ENCODE results near the gene SOCS7.
A peak's percentile ranks its signal among the peaks of the same experiment; 100 is the strongest.

SOCS7 gene, protein sequence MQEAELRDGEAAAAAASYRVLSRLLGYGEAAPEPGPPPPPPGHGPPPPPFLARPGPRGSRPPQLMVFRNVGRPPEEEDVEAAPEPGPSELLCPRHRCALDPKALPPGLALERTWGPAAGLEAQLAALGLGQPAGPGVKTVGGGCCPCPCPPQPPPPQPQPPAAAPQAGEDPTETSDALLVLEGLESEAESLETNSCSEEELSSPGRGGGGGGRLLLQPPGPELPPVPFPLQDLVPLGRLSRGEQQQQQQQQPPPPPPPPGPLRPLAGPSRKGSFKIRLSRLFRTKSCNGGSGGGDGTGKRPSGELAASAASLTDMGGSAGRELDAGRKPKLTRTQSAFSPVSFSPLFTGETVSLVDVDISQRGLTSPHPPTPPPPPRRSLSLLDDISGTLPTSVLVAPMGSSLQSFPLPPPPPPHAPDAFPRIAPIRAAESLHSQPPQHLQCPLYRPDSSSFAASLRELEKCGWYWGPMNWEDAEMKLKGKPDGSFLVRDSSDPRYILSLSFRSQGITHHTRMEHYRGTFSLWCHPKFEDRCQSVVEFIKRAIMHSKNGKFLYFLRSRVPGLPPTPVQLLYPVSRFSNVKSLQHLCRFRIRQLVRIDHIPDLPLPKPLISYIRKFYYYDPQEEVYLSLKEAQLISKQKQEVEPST

DNA sequence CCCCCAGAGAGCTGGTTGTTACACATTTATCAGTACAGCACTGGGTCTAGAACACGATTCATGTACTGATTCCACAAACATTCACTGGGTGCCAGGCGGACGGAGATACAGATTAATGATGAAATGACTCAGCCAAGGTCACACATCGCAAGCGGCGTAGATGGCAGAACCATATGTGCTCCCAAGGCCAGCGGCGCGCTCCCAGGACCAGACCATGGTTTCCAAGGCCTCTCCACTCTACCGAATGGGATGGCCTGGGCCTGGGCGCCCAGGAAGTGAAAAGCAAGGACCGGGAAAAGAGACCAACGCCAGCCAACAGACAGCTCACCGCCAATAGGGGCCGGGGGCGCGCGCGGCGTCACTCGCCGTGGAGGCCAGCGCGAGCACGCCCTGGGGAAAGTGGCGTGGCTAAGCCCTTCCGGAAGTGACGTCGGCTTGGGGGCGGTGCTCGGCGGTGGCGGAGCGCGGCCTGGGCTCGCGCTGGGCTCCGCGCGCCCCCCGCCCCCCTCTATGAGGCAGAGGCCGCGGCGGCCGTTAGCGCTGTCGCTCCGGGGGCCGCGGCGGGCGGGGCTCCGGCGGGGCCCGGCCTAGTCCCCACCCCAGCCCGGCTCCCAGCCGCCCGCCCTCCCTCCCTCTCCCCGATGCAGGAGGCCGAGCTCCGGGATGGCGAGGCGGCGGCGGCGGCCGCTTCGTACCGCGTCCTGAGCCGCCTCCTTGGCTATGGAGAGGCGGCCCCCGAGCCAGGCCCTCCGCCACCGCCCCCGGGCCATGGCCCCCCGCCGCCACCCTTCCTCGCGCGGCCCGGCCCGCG lies at the start of gene SOCS7:
SOCS7 (plus strand) TSS at position 433 of the 811 bp plus-strand sequence; CDS start at position 642, 209 bp downstream.
- peak; percentile 93 for DNase-seq

DNA sequence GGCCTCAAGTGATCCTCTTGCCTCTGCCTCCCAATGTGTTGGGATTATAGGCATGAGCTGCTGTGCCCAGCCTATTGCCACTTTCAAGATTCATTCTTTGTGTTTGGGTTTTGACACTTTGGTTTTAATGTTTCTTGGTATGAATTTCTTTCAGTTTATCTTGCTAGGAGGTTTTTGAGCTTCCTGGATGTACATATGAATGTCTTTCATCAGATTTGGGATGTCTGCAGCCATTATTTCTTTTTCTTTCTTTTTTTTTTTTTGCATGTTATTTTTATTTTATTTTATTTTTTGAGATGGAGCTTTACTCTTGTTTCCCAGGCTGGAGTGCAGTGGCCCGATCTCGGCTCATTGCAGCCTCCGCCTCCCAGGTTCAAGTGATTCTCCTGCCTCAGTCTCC lies 36.1 kb upstream of the SOCS7 start:
- no peak for DNase-seq

DNA sequence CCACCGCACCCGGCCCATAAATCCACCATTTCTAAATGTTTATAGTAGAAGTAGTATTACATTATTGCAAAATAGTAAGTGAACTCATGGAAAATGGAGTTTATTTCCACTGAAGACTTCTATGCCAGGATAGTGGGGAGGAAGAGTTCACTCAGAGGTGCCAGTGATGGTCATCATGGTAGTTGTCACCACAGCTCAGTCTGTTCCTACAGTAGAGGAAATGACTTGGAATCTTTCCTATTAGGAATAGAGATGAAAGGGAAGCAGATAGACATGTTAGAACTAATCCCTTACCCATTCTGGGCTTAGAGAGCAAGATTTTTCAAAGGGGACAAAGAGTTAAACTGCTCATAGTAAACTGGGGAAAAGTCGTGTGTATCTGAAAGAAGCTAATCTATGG lies 34.6 kb upstream of the SOCS7 start:
- no peak for DNase-seq

DNA sequence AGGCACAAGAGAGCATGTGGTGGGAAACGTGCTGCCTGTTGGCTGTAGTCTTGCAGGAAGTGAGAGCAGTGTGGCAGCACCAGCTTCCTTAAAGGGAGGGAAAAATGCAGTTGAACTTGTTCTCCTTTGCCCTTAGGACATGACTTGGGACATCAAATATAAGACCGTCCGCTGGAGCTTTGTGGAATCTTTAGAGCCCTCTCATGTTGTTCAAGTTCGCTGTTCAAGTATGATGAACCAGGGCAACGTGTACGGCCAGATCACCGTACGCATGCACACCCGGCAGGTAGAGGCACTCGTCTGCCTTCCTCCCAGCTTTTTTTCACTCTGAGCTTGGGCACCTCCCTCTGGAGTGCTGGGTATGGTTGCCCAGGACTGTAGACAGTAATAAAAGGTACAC lies 31.2 kb upstream of the SOCS7 start:
- no peak for DNase-seq

DNA sequence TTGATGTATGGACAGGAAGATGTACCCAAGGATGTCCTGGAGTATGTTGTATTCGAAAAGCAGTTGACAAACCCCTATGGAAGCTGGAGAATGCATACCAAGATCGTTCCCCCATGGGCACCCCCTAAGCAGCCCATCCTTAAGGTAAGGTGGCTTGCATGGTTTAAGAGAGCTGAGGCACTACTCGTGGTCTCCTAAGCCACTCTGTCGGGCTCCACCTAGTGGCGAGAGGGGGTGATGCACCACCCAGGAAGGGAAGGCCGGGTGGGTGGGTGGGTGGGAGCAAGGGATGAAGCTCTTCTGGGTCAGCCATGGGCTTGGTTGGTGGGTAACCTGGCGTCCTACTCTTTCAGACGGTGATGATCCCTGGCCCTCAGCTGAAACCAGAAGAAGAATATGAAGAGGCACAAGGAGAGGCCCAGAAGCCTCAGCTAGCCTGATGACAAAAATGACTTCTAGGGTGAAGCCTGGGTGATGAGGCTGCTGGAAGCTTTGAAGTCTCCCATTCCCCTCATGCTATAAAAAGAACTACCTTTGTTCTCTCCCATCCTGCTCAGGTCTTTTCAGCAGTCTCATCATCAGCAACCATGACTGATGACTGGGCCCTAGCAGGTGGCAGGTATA lies 29.4 kb upstream of the SOCS7 start:
- DNase-seq = peak; percentile 68

GRCh38 chr17:38322897-38323296 lies 28.7 kb upstream of the SOCS7 start:
- DNase-seq = no peak

GRCh38 chr17:38324141-38324697 lies 27.4 kb upstream of the SOCS7 start:
- no peak for DNase-seq

GRCh38 chr17:38324772-38325171 lies 26.9 kb upstream of the SOCS7 start:
- DNase-seq = no peak

GRCh38 chr17:38325221-38325851 lies 26.3 kb upstream of the SOCS7 start:
- DNase-seq = no peak

- no peak for DNase-seq
Measured at GRCh38 chr17:38326996-38327792, 24.4 kb upstream of the SOCS7 start.

- no peak for DNase-seq
Measured at GRCh38 chr17:38327936-38328335, 23.7 kb upstream of the SOCS7 start.

DNA sequence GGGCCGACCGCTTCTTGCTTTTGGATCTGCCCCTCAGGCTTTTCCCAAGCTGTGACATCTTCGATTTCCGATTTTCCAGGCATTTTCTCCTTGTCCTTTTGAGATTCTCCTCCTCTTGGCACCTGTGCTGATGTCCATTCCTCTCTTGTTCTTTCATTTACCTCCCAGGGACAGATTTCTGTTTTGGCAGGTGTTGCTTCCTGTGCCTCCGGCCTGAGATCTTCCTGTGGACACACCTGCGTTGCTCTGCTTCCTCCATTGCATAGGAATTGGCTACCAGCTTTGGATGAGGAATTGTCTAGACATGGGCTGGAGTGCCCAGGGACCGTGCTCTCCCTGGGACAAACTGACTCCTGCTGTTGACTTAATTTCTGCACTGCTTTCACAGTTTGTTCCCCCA lies 23.0 kb upstream of the SOCS7 start:
- no peak for DNase-seq

- no peak for DNase-seq
Measured at GRCh38 chr17:38329284-38329683, 22.4 kb upstream of the SOCS7 start.

DNA sequence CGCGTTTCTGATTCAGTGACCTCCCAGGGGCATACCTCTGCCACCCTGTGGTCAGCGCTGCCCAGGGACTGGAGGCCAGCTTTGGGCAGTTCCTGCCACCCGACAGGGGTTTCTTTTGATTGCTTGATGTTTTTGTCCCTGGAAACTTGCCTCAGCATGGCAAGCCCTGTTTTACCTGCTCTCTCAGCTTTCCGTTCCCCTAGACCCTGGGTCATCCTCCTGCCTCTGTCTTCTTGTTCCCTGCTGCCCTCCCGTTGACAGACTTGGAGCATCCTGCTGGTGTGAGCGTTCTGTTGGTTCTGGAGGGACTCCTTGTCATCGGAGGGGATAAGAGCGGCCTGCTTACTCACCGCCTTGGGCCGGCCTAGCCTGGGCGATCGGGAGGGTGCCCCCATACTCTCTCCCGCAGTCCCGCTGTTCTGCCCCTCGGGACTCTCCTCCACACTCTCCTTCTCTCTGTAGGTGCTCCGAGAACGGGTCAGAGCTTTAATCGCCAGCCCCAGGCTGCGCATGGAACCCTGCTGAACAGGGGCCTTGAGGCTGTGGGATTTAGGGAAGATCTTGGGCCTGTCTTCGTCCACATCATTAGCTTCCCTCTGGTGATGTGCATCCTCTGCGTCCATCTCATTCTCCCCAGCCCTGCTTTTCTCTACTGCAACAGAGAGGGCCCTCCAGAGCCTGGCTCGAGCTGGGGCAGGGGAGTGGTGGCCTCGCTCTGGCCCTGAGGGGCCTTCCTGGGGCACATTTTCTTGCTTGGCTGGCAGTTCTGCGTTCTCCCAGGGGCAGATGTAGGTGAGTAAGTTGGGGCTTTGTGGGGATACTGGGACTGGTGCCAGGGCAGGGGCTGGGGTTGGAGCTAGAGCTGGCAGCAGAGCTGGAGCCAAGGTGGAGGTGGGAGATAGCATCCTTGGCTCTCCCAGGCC lies 21.6 kb upstream of the SOCS7 start:
- DNase-seq = no peak

DNA sequence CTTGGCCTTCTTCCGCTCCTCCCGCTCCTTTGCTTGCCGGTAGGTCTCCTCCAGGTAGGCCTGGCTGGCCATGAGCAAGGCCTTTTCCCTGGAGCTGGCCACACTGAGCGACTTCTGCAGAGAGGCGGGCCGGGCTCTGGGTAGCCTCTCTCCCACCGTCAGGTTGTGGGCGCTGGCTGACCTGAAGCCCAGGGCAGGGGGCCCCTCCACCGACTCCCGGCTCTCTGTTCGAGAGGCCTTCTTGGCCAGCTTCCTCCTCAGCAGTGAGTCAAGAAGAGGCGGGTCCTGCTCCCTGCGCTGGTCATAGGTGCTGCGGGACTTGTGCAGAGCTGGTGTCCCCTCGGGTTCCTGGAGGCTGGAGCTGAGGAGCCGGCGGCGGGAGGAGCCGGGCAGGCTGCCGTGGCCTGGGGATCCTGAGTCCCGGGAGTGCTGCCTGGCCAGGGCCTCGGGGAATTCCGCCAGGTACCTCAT lies 20.7 kb upstream of the SOCS7 start:
- no peak for DNase-seq

DNA sequence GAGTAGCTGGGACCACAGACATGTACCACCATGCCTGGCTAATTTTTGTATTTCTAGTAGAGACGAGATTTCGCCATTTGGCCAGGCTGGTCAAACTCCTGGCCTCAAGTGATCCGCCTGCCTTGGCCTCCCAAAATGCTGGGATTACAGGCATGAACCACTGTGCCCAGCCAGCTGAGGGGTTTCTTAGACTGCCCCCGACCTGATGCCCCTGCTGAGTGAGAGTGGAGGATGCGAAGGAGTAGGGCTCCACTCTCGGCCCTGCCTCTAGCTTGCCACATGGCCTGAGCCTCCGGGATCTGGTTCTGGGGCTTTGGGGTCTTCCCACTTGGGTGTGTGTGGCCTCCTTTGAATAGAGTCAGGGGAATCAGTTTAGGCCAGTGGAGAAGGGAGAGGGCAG lies 18.9 kb upstream of the SOCS7 start:
- no peak for DNase-seq

GRCh38 chr17:38333635-38334295 lies 17.9 kb upstream of the SOCS7 start:
- peak; percentile 19 for DNase-seq

GRCh38 chr17:38334480-38335364 lies 16.9 kb upstream of the SOCS7 start:
- DNase-seq = no peak

DNA sequence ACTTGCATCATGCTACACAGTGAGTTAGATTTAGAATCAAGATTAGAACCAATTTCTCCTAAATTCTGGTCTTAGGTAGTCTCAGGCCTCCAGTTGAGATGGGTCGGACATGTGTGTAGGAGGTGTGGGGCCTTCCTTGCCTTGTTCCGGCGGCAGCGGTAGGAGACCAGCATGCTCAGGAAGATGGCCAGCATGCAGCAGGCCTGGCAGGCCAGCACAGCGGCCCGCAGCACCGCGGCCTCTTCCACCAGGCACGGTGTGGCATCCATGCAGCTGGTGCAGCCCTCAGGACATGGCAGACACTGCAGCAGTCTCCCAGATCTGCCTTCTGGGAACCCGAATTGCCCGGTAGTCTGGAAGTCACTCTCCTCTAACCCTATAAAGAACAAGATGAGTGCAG lies 14.8 kb upstream of the SOCS7 start:
- no peak for DNase-seq
